OCI-LY7 (cell line): ENCODE results near the gene WDFY4. TPM values are rescaled to one million over a fixed set of nuclear protein-coding genes. Genes with fewer than 3 reads are reported as not detected.

Experiments
- BruUV-seq: library from RNA; stranded (reverse); fragments of 400-500 nt; replicated peaks from 2 replicates; lab custom pipeline; 2021; lab: Mats Ljungman, UMichigan
- CTCF ChIA-PET: fragments of 300-600 bp; sonication (Branson Sonifier 250); formaldehyde crosslinking; loops from one replicate; lab custom pipeline; 2022; ENCODE audit warnings: antibody characterized with exemption; ENCODE audit not compliant: unreplicated experiment; lab: Charles Lee
- POLR2A ChIA-PET: fragments of 300-600 bp; sonication (Branson Sonifier 250); formaldehyde crosslinking; loops from one replicate; lab custom pipeline; 2022; ENCODE audit warnings: antibody characterized with exemption; lab: Charles Lee
- DNase-seq: peaks from one replicate; pipeline ENCODE4 v3.0.0-alpha.2; 2015; ENCODE audit warnings: low spot score
- H2AFZ ChIP-seq: fragments of 200-600 bp; sonication (generic), shearing (Covaris generic); 2 replicates; pipeline ENCODE4 v1.6.1; 2014; ENCODE audit warnings: mild to moderate bottlenecking, antibody characterized with exemption, low read length, moderate library complexity
- H3K27ac ChIP-seq: fragments of 200-600 bp; sonication (generic); 2 replicates; pipeline ENCODE4 v1.5.1; 2014; ENCODE audit warnings: mixed run types, low read depth, mild to moderate bottlenecking, moderate library complexity, low read length, inconsistent platforms; ENCODE audit not compliant: poor library complexity, severe bottlenecking
- H3K36me3 ChIP-seq: fragments of 200-600 bp; sonication (generic); 2 replicates; pipeline ENCODE4 v1.6.1; 2014; ENCODE audit warnings: mild to moderate bottlenecking, antibody characterized with exemption, low read length, moderate library complexity, mixed read lengths; ENCODE audit not compliant: insufficient read depth
- H3K4me1 ChIP-seq: fragments of 200-600 bp; sonication (generic); 2 replicates; pipeline ENCODE4 v1.5.1; 2014; ENCODE audit warnings: mild to moderate bottlenecking, low read length; ENCODE audit not compliant: insufficient read depth, poor library complexity, severe bottlenecking
- H3K4me2 ChIP-seq: fragments of 200-600 bp; sonication (generic); 2 replicates; pipeline ENCODE4 v1.6.1; 2014; ENCODE audit warnings: mild to moderate bottlenecking, low read length
- H3K4me3 ChIP-seq: fragments of 200-600 bp; sonication (generic); 2 replicates; pipeline ENCODE4 v1.5.1; 2014; ENCODE audit warnings: mild to moderate bottlenecking, low read depth, low read length; ENCODE audit not compliant: poor library complexity, severe bottlenecking
- H3K79me2 ChIP-seq: fragments of 200-600 bp; sonication (generic); 2 replicates; pipeline ENCODE4 v1.6.1; 2016; ENCODE audit warnings: low read depth, mild to moderate bottlenecking, low read length, moderate library complexity, mixed read lengths; ENCODE audit not compliant: insufficient read depth
- H3K9me2 ChIP-seq: fragments of 200-600 bp; sonication (generic); 2 replicates; pipeline ENCODE4 v1.6.1; 2016; ENCODE audit warnings: mild to moderate bottlenecking, low read length, mixed read lengths; ENCODE audit not compliant: insufficient read depth
- H3K9me3 ChIP-seq: fragments of 200-600 bp; sonication (generic); 2 replicates; pipeline ENCODE4 v1.6.1; 2014; ENCODE audit warnings: mild to moderate bottlenecking, mixed run types, low read length, mixed read lengths
- H4K20me1 ChIP-seq: fragments of 200-600 bp; sonication (generic); 2 replicates; pipeline ENCODE4 v1.6.1; 2014; ENCODE audit warnings: mild to moderate bottlenecking, antibody characterized with exemption, low read length, moderate library complexity, mixed read lengths; ENCODE audit not compliant: insufficient read depth
- EZH2phosphoT487 ChIP-seq: fragments of 200-600 bp; sonication (generic); IDR thresholded peaks from 2 replicates; pipeline ENCODE4 v1.6.1; 2018; ENCODE audit warnings: low read depth, borderline replicate concordance, mild to moderate bottlenecking, mixed run types, antibody characterized with exemption, low read length, moderate library complexity, mixed read lengths
- intact Hi-C: fragments of 100-400 bp; cut with micrococcal nuclease; formaldehyde crosslinking; loops from one replicate; pipeline ENCODE4 v1.10.0; 2022; ENCODE audit not compliant: unreplicated experiment
- total RNA-seq, 2 experiments: library from RNA; depleted of rRNA in 1 of 2; stranded (reverse); fragments of >200 nt in 1 of 2; shearing (Covaris generic) in 1 of 2; gene quantifications; 2 replicates each; pipeline ENCODE4 v1.2.3, GENCODE V29; 2014 to 2022
- TF ChIP-seq, protein P1 (sequence below): fragments of 200-600 bp; sonication (generic); conservative IDR thresholded peaks from 2 replicates; pipeline ENCODE4 v1.5.1; 2014; ENCODE audit warnings: mild to moderate bottlenecking, antibody characterized with exemption, low read length, moderate library complexity, mixed read lengths

The WDFY4 gene
- total RNA-seq, 2 experiments from 2014 or later = 51.5 to 85.6 TPM

DNA sequence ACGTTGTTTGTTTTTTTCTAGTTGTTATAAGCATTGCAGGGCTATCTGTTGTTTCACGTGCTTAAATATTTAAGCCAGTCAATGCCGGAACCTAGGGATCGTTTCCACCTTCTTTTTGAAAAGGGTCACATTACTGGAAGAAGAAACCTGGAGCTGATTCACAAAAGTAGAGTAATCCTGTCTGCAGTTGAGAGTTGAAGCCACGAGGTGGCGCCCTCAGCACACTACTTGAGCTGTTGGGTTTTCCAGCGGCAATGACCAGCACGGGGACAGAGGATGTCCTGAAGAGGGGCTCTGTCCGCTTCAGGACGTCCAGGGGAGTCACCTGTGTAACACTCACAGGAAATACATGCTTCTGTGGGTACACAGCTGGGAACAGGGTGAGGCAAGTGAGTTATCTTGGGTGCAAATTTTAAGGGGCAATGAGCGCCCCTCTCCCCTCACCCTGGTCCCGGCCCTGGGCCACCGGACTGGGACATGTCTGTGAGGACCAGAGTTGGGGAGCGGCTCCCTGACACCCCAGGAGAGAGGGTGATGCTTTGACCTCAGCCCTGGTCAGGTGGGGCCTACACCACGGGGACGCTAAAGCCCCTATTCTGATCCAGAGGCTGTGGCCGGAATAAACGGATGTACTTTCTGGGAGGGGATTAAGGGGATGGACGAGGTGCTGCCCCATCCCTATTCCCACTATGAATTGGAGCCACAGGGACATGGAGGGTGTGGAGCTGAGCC lies 26.3 kb upstream of the WDFY4 start:
- no TSS peak for BruUV-seq
- H3K27ac ChIP-seq = no peak overlapping the region
- no peak overlapping the region for H3K4me2 ChIP-seq
- intact Hi-C loops = loop anchor here (1.0 to 10.0 kb wide), 5 partner anchors 144 to 852 kb away; no protein-coding TSS in a partner anchor
- peak; percentile 80 for DNase-seq
- TF ChIP-seq, protein P1, sequence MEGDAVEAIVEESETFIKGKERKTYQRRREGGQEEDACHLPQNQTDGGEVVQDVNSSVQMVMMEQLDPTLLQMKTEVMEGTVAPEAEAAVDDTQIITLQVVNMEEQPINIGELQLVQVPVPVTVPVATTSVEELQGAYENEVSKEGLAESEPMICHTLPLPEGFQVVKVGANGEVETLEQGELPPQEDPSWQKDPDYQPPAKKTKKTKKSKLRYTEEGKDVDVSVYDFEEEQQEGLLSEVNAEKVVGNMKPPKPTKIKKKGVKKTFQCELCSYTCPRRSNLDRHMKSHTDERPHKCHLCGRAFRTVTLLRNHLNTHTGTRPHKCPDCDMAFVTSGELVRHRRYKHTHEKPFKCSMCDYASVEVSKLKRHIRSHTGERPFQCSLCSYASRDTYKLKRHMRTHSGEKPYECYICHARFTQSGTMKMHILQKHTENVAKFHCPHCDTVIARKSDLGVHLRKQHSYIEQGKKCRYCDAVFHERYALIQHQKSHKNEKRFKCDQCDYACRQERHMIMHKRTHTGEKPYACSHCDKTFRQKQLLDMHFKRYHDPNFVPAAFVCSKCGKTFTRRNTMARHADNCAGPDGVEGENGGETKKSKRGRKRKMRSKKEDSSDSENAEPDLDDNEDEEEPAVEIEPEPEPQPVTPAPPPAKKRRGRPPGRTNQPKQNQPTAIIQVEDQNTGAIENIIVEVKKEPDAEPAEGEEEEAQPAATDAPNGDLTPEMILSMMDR = peak; percentile 99
- TF ChIP-seq EZH2phosphoT487 = no peak
- no peaks in the 10 kb centered on the region for H4K20me1 ChIP-seq
- H3K36me3 ChIP-seq = no peaks in the 10 kb centered on the region
- no peaks in the 10 kb centered on the region for H3K79me2 ChIP-seq
- ChIA-PET POLR2A (interaction anchor here (1.1 to 3.4 kb wide), 2 partner anchors 26 to 110 kb away, joined by 3 to 19 read pairs; partner anchors contain the start of gene WDFY4), CTCF (interaction anchor here (0.6 to 3.0 kb wide), 4 partner anchors 68 to 504 kb away, joined by 3 to 146 read pairs (median 4); no protein-coding TSS in a partner anchor)
- H3K9me3 ChIP-seq = no peaks in the 10 kb centered on the region
- H3K4me3 ChIP-seq = no peak overlapping the region
- H3K4me1 ChIP-seq = peaks cover 26% of the 10 kb centered on the region
- H2AFZ ChIP-seq = no peak overlapping the region
- H3K9me2 ChIP-seq = no peaks in the 10 kb centered on the region

DNA sequence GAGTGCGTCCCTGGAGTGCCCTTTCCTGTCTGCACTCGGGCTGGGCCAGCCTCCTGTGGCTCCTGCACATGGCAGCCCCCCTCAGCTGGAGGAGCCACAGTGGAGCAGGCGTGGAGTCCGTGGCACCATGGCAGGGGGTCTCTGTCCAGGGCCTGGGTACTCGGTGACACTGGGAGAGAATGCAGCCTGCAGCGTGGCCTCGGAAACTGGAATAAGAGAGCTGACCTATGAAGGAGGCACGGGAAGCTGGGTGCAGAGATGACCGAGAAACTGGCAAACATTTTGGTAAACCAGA lies 25.8 kb upstream of the WDFY4 start:
- no peak for TF ChIP-seq EZH2phosphoT487
- TF ChIP-seq, protein P1 = no peak
- CTCF ChIA-PET = no interaction called here
- H3K36me3 ChIP-seq = no peaks in the 10 kb centered on the region
- POLR2A ChIA-PET = interaction anchor here (1.1 kb wide), 1 partner anchor 25 kb away, joined by 3 read pairs; the partner anchor contains the start of gene WDFY4
- BruUV-seq = no TSS peak
- DNase-seq = no peak
- no peaks in the 10 kb centered on the region for H3K9me2 ChIP-seq
- no peak overlapping the region for H2AFZ ChIP-seq
- no peaks in the 10 kb centered on the region for H4K20me1 ChIP-seq
- no peaks in the 10 kb centered on the region for H3K9me3 ChIP-seq
- H3K27ac ChIP-seq = no peak overlapping the region
- intact Hi-C loops = loop anchor here (1.0 to 10.0 kb wide), 6 partner anchors 42 to 852 kb away; no protein-coding TSS in a partner anchor
- no peaks in the 10 kb centered on the region for H3K79me2 ChIP-seq
- H3K4me2 ChIP-seq = no peak overlapping the region
- no peak overlapping the region for H3K4me3 ChIP-seq
- H3K4me1 ChIP-seq = peaks cover 26% of the 10 kb centered on the region
